HepG2 (cell line): Measurements from ENCODE around the gene CTDSP2. TPM values are rescaled to one million over a fixed set of nuclear protein-coding genes. Genes with fewer than 3 reads are reported as not detected.

ENCODE experiments used
- BCL6 ChIP-seq: IDR thresholded peaks from 2 replicates; pipeline ENCODE4 v1.6.1; 2016; ENCODE audit warnings: missing genetic modification reagents, missing compliant biosample characterization
- DRAP1 ChIP-seq: IDR thresholded peaks from 2 replicates; pipeline ENCODE4 v1.6.1; 2016; ENCODE audit warnings: missing genetic modification reagents, missing compliant biosample characterization
- GZF1 ChIP-seq: sonication (generic); formaldehyde crosslinking; IDR thresholded peaks from 2 replicates; pipeline ENCODE4 v1.5.1; 2020; ENCODE audit warnings: mild to moderate bottlenecking, missing genetic modification reagents
- HIC2 ChIP-seq: sonication (generic); formaldehyde crosslinking; IDR thresholded peaks from 2 replicates; pipeline ENCODE4 v1.9.0; 2022; ENCODE audit warnings: low read depth, missing genetic modification reagents
- HNF4G ChIP-seq, 2 experiments: sonication (generic) in 1 of 2; formaldehyde crosslinking in 1 of 2; IDR thresholded peaks; 2 replicates each; pipeline versions ENCODE4 v1.4.0 to v1.6.1; 2011 to 2020; ENCODE audit warnings: borderline replicate concordance in 2 of 2, low read depth in 2 of 2, mild to moderate bottlenecking in 2 of 2, low read length in 1 of 2, missing genetic modification reagents in 1 of 2, moderate library complexity in 1 of 2
- MEIS2 ChIP-seq: sonication (generic); formaldehyde crosslinking; IDR thresholded peaks from 2 replicates; pipeline ENCODE4 v1.9.0; 2021; ENCODE audit warnings: mild to moderate bottlenecking, missing genetic modification reagents
- NFE2L2 ChIP-seq: fragments of 150-350 bp; IDR thresholded peaks from 2 replicates; pipeline ENCODE4 v1.6.1; 2014; ENCODE audit warnings: low read length
- PPARG ChIP-seq: conservative IDR thresholded peaks from 2 replicates; pipeline ENCODE4 v1.6.1; 2016; ENCODE audit warnings: missing biosample characterization, missing genetic modification reagents
- PREB ChIP-seq: sonication (generic); formaldehyde crosslinking; IDR thresholded peaks from 2 replicates; pipeline ENCODE4 v1.4.0; 2020; ENCODE audit warnings: missing genetic modification reagents
- U2AF2 ChIP-seq: fragments of 200-400 bp; formaldehyde crosslinking; IDR thresholded peaks from 2 replicates; pipeline ENCODE4 v1.6.1; 2017; ENCODE audit warnings: low read depth, mild to moderate bottlenecking, low read length
- ZEB1 ChIP-seq: IDR thresholded peaks from 2 replicates; pipeline ENCODE4 v1.6.1; 2012; ENCODE audit warnings: mild to moderate bottlenecking, low read depth, inconsistent platforms; ENCODE audit not compliant: insufficient replicate concordance
- ZGPAT ChIP-seq: IDR thresholded peaks from 2 replicates; pipeline ENCODE4 v1.6.1; 2016; ENCODE audit warnings: mild to moderate bottlenecking
- ZNF18 ChIP-seq: sonication (generic); formaldehyde crosslinking; IDR thresholded peaks from 2 replicates; pipeline ENCODE4 v1.8.0; 2022; ENCODE audit warnings: mild to moderate bottlenecking, missing genetic modification reagents; ENCODE audit not compliant: insufficient replicate concordance
- ZNF230 ChIP-seq: sonication (generic); formaldehyde crosslinking; IDR thresholded peaks from 2 replicates; pipeline ENCODE4 v1.4.0; 2020; ENCODE audit warnings: mild to moderate bottlenecking, missing genetic modification reagents
- ZNF547 ChIP-seq: sonication (generic); formaldehyde crosslinking; IDR thresholded peaks from 2 replicates; pipeline ENCODE4 v1.5.1; 2020; ENCODE audit warnings: mild to moderate bottlenecking, missing genetic modification reagents
- ZNF687 ChIP-seq: sonication (generic); formaldehyde crosslinking; IDR thresholded peaks from 2 replicates; pipeline ENCODE4 v1.5.1; 2020; ENCODE audit warnings: mild to moderate bottlenecking, missing genetic modification reagents, moderate library complexity
- polyA plus RNA-seq, 8 experiments: library from polyadenylated mRNA; depleted of rRNA in 3 of 8; stranded (reverse) in 7 of 8; unstranded in 1 of 8; fragments of >200 nt; fragmentation: Illumina TruSeq in 4 of 8; extraction: Trizol in 4 of 8; gene quantifications; 2 replicates each; pipeline versions ENCODE4 v1.2.1 to v1.2.3, GENCODE V29; 2011 to 2016; ENCODE audit warnings: low read depth in 4 of 8, missing spikeins in 1 of 8, mixed read lengths in 1 of 8; ENCODE audit not compliant: insufficient read depth in 1 of 8
- total RNA-seq, 5 experiments: library from RNA; depleted of rRNA; stranded (reverse); fragments of >200 nt; fragmentation: Illumina TruSeq; extraction: Trizol; gene quantifications; 2 replicates each; pipeline ENCODE4 v1.2.3, GENCODE V29; 2016; ENCODE audit warnings: low read depth in 1 of 5

CTDSP2 gene
- total and polyA plus RNA-seq, 2 of the 13 experiments (the other 11 are each of a cell fraction or from before 2014, with no cell fraction given): 38.1 to 82.5 TPM

- TF ChIP-seq GZF1 (no peak), PPARG (CRISPR knock-in tag) (peak; percentile 41; the same call in 1 of the 2 replicates), PREB (no peak), ZEB1 (no peak), NFE2L2 (no peak), HIC2 (CRISPR knock-in tag) (peak; percentile 53; the same call in 1 of the 2 replicates), BCL6 (peak; percentile 50; the same call in 1 of the 2 replicates), HNF4G (IDR thresholded peaks at IDR 0.05; ENCODE audit: borderline replicate concordance, low read depth, low read length) (peak; percentile 82), HNF4G (CRISPR knock-in tag; IDR thresholded peaks at IDR 0.05; ENCODE audit: borderline replicate concordance, low read depth) (0 out of 2 replicates have a peak, but pooled peaks have one; percentile 46), U2AF2 (no peak), ZNF687 (CRISPR knock-in tag) (peak; percentile 70), ZNF18 (no peak), DRAP1 (CRISPR knock-in tag) (no peak), ZGPAT (CRISPR knock-in tag) (peak; percentile 64), MEIS2 (CRISPR knock-in tag) (no peak), ZNF230 (CRISPR knock-in tag) (no peak), ZNF547 (CRISPR knock-in tag) (no peak)
Measured at GRCh38 chr12:57813971-57814772, 32.4 kb downstream of the CTDSP2 start (continued).
